Thymus (tissue), 14 donors: Measurements from ENCODE around the gene CNTNAP3. TPM values are rescaled to one million over a fixed set of nuclear protein-coding genes. Genes with fewer than 3 reads are reported as not detected.
"Not testable (repeated sequence)": the region's sequence is repeated elsewhere in the genome, so short reads cannot be mapped to it uniquely, and the experiment has no call there.

ENCODE experiments used
- DNase-seq, 9 donors: peaks; one replicate each; pipeline ENCODE4 v3.0.0-alpha.2; 2013; ENCODE audit warnings: low spot score in 9 of 9, low read depth in 6 of 9, missing footprints in 1 of 9
- H3K27ac ChIP-seq, 2 donors: one replicate each; pipeline ENCODE4 v1.5.1; 2013; ENCODE audit warnings: control low read depth in 1 of 2, low read depth in 1 of 2, low read length in 1 of 2, mild to moderate bottlenecking in 1 of 2, moderate library complexity in 1 of 2
- H3K27me3 ChIP-seq, 2 donors: one replicate each; pipeline ENCODE4 v1.5.1; 2013; ENCODE audit warnings: low read length in 1 of 2; ENCODE audit not compliant: control insufficient read depth in 2 of 2, insufficient read depth in 1 of 2
- H3K36me3 ChIP-seq, 2 donors: one replicate each; pipeline ENCODE4 v1.5.1; 2013; ENCODE audit warnings: low read length in 1 of 2, mild to moderate bottlenecking in 1 of 2, moderate library complexity in 1 of 2; ENCODE audit not compliant: control insufficient read depth in 2 of 2, insufficient read depth in 2 of 2
- H3K4me1 ChIP-seq, 2 donors: one replicate each; pipeline ENCODE4 v1.5.1; 2013; ENCODE audit warnings: low read length in 2 of 2; ENCODE audit not compliant: control insufficient read depth in 2 of 2, insufficient read depth in 2 of 2
- H3K4me3 ChIP-seq, 2 donors: one replicate each; pipeline ENCODE4 v1.5.1; 2013; ENCODE audit warnings: low read length in 2 of 2, control low read depth in 1 of 2, mild to moderate bottlenecking in 1 of 2
- H3K9me3 ChIP-seq, 2 donors: one replicate each; pipeline ENCODE4 v1.5.1; 2013; ENCODE audit warnings: low read length in 1 of 2, mild to moderate bottlenecking in 1 of 2; ENCODE audit not compliant: control insufficient read depth in 2 of 2, insufficient read depth in 1 of 2
- WGBS: extraction: QIAGEN DNeasy Blood & Tissue Kit; methylation state at CpG from one replicate; pipeline ENCODE4 v1.1.7; 2013; 5-methylcytosine and 5-hydroxymethylcytosine counted together
- long read RNA-seq, 10 donors: transcript quantifications; one replicate each; lab custom pipeline, GENCODE V29; 2026
- polyA plus RNA-seq: library from polyadenylated mRNA; stranded (reverse); fragments of 200-250 nt; gene quantifications from one replicate; pipeline ENCODE4 v1.2.3, GENCODE V29; 2013
- total RNA-seq: library from RNA; stranded (reverse); fragments of 120-200 nt; gene quantifications from one replicate; pipeline ENCODE4 v1.2.4, GENCODE V29; 2013
- donor health status: healthy.

CNTNAP3 gene
- total RNA-seq = 2.8 TPM
- polyA plus RNA-seq = 4.4 TPM
- long read RNA-seq, donor 1 = 0 reads
- long read RNA-seq, donor 2 = 0 reads
- long read RNA-seq, donor 3 = 0 reads
- long read RNA-seq, donor 4 = 0 reads
- long read RNA-seq, donor 5 = 0 reads
- long read RNA-seq, donor 6, partial matches to known transcripts = 0 of 1 reads
- long read RNA-seq, donor 6, other reads (novel, unspliced or antisense) = 0 of 1 reads
- long read RNA-seq, donor 7 = 0 reads
- long read RNA-seq, donor 8 = 0 reads
- long read RNA-seq, donor 9 = 0 reads
- long read RNA-seq, donor 10 = 0 reads

- not testable (repeated sequence) for H3K27me3 ChIP-seq, H3K4me1 ChIP-seq, H3K27ac ChIP-seq, H3K9me3 ChIP-seq, H3K4me3 ChIP-seq, H3K36me3 ChIP-seq, DNase-seq
- WGBS = no CpG with 5 or more reads among the region's 42 CpGs
Measured at GRCh38 chr9:39287980-39288379, at the start of gene CNTNAP3. Gene CNTNAP3 (minus strand): TSS chr9:39288167. CDS start chr9:39288064, 103 bp downstream.

GRCh38 chr9:39279995-39280394 lies 8.0 kb downstream of the CNTNAP3 start:
- not testable (repeated sequence) for H3K27me3 ChIP-seq, H3K9me3 ChIP-seq, DNase-seq, H3K4me1 ChIP-seq, H3K4me3 ChIP-seq, H3K36me3 ChIP-seq, H3K27ac ChIP-seq
- no CpG with 5 or more reads among the region's 4 CpGs for WGBS

GRCh38 chr9:39242513-39242912 lies 45.5 kb downstream of the CNTNAP3 start:
- not testable (repeated sequence) for H3K27ac ChIP-seq, H3K4me3 ChIP-seq, H3K4me1 ChIP-seq, H3K36me3 ChIP-seq, H3K9me3 ChIP-seq, H3K27me3 ChIP-seq, DNase-seq
- WGBS = no CpG with 5 or more reads among the region's 4 CpGs

- not testable (repeated sequence) for H3K9me3 ChIP-seq, H3K27ac ChIP-seq, H3K4me1 ChIP-seq, H3K27me3 ChIP-seq, H3K4me3 ChIP-seq, H3K36me3 ChIP-seq, DNase-seq
- WGBS = no CpG with 5 or more reads among the region's 12 CpGs
Measured at GRCh38 chr9:39232130-39232991, 55.6 kb downstream of the CNTNAP3 start.

- not testable (repeated sequence) for DNase-seq, H3K36me3 ChIP-seq, H3K27me3 ChIP-seq, H3K9me3 ChIP-seq, H3K4me3 ChIP-seq, H3K4me1 ChIP-seq, H3K27ac ChIP-seq
- no CpG with 5 or more reads among the region's 1 CpG for WGBS
Measured at GRCh38 chr9:39215976-39216375, 72.0 kb downstream of the CNTNAP3 start.

- H3K4me1 ChIP-seq, H3K27ac ChIP-seq, H3K9me3 ChIP-seq, H3K27me3 ChIP-seq, DNase-seq, H3K36me3 ChIP-seq, H3K4me3 ChIP-seq: not testable (repeated sequence)
- no CpG with 5 or more reads among the region's 3 CpGs for WGBS
Measured at GRCh38 chr9:39209773-39210172, 78.2 kb downstream of the CNTNAP3 start.

- WGBS = no CpG with 5 or more reads among the region's 6 CpGs
- H3K4me3 ChIP-seq, H3K27ac ChIP-seq, H3K4me1 ChIP-seq, DNase-seq, H3K36me3 ChIP-seq, H3K9me3 ChIP-seq, H3K27me3 ChIP-seq: not testable (repeated sequence)
Measured at GRCh38 chr9:39206643-39207042, 81.3 kb downstream of the CNTNAP3 start.

GRCh38 chr9:39205842-39206241 lies 82.1 kb downstream of the CNTNAP3 start:
- not testable (repeated sequence) for H3K27ac ChIP-seq, H3K9me3 ChIP-seq, DNase-seq, H3K27me3 ChIP-seq, H3K4me3 ChIP-seq, H3K4me1 ChIP-seq, H3K36me3 ChIP-seq
- WGBS = no CpG with 5 or more reads among the region's 4 CpGs

- not testable (repeated sequence) for H3K9me3 ChIP-seq, DNase-seq, H3K36me3 ChIP-seq
Measured at GRCh38 chr9:39200412-39200811, 87.6 kb downstream of the CNTNAP3 start.

More at GRCh38 chr9:39200412-39200811, 87.6 kb downstream of the CNTNAP3 start:
- H3K27ac ChIP-seq, H3K4me3 ChIP-seq, H3K27me3 ChIP-seq, H3K4me1 ChIP-seq: not testable (repeated sequence)
